Measurements from ENCODE around the gene USP43. TPM values are rescaled to one million over a fixed set of nuclear protein-coding genes. Genes with fewer than 3 reads are reported as not detected.

The USP43 gene
- total RNA-seq, 4 donors from 2014 or later = 4.7 to 13.8 (median 10.1) TPM

DNA sequence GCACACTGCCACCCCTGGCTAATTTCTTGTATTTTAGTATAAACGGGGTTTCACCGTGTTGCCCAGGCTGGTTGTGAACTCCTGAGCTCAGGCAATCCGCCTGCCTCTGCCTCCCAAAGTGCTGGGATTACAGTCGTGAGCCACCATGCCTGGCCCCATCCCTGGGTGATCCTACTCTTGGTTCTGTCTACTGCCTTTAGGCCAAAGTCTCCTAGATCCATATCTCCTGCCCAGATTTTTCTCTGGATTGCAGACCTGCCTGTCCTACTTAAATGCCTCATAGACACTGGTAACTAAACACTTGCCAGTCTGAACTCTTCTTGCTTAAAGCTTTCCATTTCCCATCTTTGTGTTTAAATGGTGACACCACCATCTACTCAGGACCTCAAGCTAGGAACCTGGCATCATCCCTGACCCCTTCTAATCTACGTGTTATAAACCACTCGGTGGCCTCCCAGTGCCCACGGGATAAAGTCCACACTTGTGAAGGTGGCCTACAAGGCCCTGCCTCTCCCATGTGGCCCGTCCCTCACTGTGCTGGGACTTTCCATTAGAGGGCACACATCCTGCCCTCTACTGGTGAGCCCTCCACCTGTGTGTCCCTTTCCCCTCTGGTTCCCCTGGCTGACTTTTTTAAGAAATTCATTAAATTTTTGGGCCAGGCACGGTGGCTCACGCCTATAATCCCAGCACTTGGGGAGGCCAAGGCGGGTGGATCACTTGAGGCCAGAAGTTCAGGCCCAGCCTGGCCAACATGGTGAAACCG, 51.1 kb downstream of the USP43 start:
- WGBS, 2 donors = 90 to 98% methylated on average over 8 to 12 of the region's 12 CpGs
- DNase-seq = no peak
- no peaks in the 10 kb centered on the region for H3K4me1 ChIP-seq
- no peak overlapping the region for H3K4me3 ChIP-seq
- intact Hi-C loops (cut with DNase I) = no loop called here
- peaks cover 0 to 84% (median 0%) of the 10 kb centered on the region in 3 donors for H3K36me3 ChIP-seq
- no peaks in the 10 kb centered on the region for H3K27me3 ChIP-seq
- TF ChIP-seq POLR2A (IDR thresholded peaks at IDR 0.05) (no peak), CTCF (IDR thresholded peaks at IDR 0.05) (no peak)
- no peaks in the 10 kb centered on the region for H3K9me3 ChIP-seq
- H3K27ac ChIP-seq = no peak overlapping the region

DNA sequence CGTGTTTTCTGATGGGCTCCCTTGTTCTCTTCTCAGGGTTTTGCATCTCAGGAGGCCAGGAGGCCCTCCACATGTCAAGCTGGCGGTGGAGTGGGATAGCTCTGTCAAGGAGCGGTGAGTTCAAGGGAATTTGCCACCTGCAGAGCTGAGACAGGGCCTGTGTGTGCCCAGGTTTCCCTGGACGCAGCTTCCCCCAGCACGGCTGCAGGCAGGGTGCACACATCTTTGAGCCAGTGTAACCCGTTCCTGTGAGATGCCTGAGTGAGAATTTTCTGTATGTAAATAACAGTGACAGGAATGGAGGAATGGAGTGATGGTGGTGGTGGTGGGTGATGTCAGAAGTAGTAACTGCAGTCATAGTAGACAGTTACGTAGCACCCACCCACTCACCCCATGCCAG, 54.8 kb downstream of the USP43 start:
- Histone ChIP-seq H3K27me3 (no peaks in the 10 kb centered on the region), H3K4me1 (no peaks in the 10 kb centered on the region), H3K9me3 (no peaks in the 10 kb centered on the region), H3K4me3 (no peak overlapping the region), H3K36me3 (peaks cover 0 to 66% (median 0%) of the 10 kb centered on the region in 3 donors), H3K27ac (no peak overlapping the region)
- WGBS, 2 donors = 88 to 100% methylated on average over 2 to 5 of the region's 7 CpGs
- DNase-seq = no peak
- TF ChIP-seq CTCF (IDR thresholded peaks at IDR 0.05) = no peak
- no peak for TF ChIP-seq POLR2A (IDR thresholded peaks at IDR 0.05)
- intact Hi-C loops (cut with DNase I) = no loop called here

GRCh38 chr17:9700754-9701476, 55.6 kb downstream of the USP43 start:
- TF ChIP-seq CTCF (IDR thresholded peaks at IDR 0.05) (no peak), POLR2A (IDR thresholded peaks at IDR 0.05) (no peak)
- Histone ChIP-seq H3K4me1 (no peaks in the 10 kb centered on the region), H3K9me3 (no peaks in the 10 kb centered on the region), H3K4me3 (no peak overlapping the region), H3K36me3 (peaks cover 0 to 59% (median 0%) of the 10 kb centered on the region in 3 donors), H3K27ac (no peak overlapping the region), H3K27me3 (no peaks in the 10 kb centered on the region)
- DNase-seq = no peak
- intact Hi-C loops (cut with DNase I) = no loop called here
- 81 to 83% methylated on average over 8 to 10 of the region's 20 CpGs for whole genome bisulfite sequencing, 2 donors

GRCh38 chr17:9702482-9702881, 57.2 kb downstream of the USP43 start:
- no peak for TF ChIP-seq CTCF (IDR thresholded peaks at IDR 0.05)
- no peak for TF ChIP-seq POLR2A (IDR thresholded peaks at IDR 0.05)
- no peak overlapping the region for H3K4me3 ChIP-seq
- DNase-seq = no peak
- 61 to 80% methylated on average over 5 to 7 of the region's 9 CpGs for WGBS, 2 donors
- intact Hi-C loops (cut with DNase I) = no loop called here
- no peak overlapping the region for H3K27ac ChIP-seq
- H3K4me1 ChIP-seq = no peaks in the 10 kb centered on the region
- H3K27me3 ChIP-seq = no peaks in the 10 kb centered on the region
- peaks cover 0 to 46% (median 0%) of the 10 kb centered on the region in 3 donors for H3K36me3 ChIP-seq
- no peaks in the 10 kb centered on the region for H3K9me3 ChIP-seq
